GM18858 (cell line): ENCODE data around the gene SLC25A17.
"Not testable (repeated sequence)": the region's sequence is repeated elsewhere in the genome, so short reads cannot be mapped to it uniquely, and the experiment has no call there.

Source experiments
- ATAC-seq: cut with Tn5 transposase; IDR thresholded peaks from one replicate; pipeline ENCODE4 v1.9.1; 2021; ENCODE audit not compliant: unreplicated experiment

SLC25A17 gene

DNA sequence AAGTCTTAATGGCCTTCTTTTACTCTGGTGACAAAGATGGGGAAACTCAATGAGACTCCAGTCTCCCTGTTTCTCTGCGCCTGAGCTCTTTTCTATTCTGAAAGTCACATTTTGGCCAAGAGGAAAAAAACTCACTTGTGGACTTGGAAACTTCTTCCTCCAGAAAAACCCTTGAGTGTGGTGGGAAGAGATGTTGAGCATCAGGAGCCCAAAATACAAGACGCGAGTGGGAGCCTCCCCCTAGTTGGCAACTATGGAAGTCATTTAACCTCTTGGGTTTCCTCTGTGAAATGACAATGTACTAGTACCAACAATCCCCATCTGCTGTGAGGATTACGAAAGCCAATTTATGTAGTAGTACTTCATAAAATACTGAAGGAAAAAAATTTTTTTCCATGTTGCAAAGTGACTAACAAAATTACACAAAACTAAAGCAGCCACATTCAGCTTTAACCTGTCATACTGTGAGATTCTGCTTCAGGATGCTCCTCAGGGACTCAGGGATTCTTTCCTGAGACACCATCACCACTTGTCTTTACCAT is 524 bp upstream of the SLC25A17 start:
- no peak for ATAC-seq

DNA sequence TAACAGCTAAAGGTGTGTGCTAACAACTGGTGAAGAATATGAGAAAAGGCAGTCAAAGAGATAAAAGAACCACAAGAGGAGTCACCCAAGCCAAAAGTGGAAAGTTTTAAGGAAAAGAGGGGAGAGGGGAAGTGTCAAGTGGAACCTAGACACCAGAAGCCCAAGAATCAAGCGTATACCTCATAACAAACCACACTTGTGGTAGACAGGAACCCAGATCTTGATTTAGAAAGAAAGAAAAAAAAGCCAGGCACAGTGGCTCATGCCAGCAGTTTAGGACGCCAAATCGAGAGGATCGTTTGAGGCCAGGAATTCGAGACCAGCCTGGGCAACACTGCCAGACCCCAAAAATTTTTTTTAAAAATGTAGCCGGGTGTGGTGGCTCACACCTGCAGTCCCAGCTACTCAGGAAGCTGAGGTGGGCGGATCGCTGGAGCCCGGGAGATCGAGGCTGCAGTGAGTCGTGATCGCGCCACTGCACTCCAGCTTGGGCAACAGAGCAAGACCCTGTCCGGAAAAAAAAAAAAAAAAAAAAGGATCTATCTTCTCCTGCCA is 877 bp downstream of the SLC25A17 start:
- no peak for ATAC-seq

DNA sequence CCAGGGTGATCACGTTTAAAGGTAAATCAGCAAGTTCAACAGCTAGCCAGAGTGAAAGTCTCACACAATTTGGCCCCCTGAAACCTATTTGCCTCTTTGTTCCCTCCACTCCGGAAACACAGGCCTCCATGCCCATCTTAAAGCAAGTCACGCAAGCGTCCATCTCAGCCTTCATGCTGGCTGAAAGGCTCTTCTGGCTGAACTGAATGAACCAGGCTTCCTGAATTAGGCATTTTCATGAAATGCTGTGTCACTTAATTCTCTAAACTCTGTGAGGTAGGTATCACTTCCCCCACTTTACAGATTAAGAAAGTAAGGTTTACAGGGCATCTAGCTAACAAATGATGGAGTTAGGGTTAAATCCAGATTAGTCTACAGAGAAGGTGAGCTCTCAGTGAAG is 1.4 kb downstream of the SLC25A17 start:
- ATAC-seq: no peak

DNA sequence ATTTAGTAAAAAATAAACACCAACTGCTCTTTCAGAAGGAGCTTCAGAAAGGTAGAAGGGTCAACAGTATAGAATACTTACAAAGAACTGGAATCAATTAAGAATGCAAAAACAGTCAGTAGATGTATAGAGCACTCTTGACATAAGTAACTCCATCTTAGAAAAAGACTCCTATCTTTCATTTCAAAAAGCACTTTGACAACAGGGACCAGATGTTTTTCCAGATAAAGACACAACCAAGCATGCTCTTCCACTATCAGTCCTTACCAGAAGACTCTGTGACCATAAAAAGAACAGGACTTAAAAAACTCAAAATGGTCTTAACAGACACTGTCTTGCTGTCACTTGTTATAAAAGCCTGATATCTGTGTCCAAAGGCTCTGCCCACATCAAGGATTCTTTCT is 5.2 kb downstream of the SLC25A17 start:
- ATAC-seq: no peak

DNA sequence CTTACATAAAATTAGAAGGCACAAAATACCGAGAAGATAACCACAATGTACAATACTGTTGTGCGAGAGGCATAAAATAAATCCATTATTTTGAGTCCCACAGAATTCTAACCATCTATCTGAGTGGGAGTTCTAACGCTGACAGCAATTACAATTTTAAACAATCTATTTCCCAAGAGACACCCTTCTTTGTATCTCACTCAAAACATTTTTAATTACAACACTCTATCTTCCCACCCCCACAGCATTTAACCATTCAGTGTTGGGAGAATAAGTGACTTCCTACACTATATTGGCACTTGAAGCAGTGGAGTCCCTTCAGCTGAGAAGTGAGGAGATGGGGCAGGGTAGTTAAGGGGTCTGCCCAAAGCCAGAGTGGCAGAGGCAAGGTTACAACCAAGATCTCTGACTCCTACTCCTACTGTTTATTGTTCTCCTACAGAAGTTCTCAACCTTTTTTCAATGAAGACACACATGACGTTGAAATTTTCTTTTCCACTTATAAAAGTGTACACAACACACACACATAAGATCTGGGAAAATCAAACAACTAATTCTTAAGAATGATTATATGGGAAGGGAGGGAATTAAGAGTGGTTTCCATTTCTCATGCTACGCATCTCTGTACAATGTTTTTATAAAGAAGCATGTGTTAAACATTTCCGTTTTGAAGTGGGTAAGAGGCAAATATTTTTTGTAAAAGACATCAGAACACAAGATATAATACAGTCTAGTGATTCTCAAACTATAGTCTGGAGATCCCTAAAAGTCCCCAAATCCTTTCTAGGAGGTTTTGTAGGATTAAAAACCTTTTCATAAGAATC is 10.9 kb downstream of the SLC25A17 start:
- ATAC-seq: no peak

DNA sequence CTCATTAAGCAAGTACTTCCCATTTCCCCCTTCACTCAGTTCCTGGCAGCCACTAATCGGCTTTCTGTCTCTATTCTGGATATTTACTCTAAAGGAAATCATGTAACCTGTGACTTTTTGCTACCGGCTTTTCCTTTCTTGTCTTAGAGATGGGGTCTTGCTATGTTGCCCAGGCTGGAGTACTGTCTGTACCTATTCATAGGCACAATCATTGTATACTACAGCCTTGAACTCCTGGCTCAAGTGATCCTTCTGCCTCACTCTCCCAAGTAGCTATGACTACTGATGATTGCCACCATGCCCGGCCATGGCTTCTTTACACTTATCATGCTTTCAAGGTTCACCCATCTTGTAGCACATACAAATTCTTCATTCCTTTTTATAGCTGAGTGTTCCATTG is 12.4 kb downstream of the SLC25A17 start:
- ATAC-seq: no peak

DNA sequence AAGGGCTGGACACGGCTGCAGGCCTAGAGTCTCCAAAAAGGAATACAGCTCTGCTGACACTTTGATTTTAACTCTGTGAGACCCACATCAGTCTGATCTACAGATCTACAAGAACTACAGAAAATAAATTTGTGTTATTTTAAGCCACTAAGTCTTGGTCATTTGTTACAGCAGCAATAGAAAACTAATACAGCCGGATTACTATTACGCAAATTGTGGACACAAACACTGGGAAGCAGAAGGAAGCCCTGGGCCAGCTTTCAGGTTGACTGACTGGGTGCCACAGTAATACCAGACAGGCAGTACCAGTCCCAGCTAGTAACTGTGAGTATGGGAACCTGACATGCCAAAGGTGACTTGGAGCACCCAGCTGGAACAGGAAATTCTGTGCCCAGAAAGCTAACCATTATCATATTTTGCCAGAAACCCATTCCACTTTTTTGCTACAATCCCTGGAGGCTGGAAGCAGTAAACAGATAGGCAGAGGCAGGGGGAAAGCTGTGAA is 13.4 kb downstream of the SLC25A17 start:
- ATAC-seq: no peak

DNA sequence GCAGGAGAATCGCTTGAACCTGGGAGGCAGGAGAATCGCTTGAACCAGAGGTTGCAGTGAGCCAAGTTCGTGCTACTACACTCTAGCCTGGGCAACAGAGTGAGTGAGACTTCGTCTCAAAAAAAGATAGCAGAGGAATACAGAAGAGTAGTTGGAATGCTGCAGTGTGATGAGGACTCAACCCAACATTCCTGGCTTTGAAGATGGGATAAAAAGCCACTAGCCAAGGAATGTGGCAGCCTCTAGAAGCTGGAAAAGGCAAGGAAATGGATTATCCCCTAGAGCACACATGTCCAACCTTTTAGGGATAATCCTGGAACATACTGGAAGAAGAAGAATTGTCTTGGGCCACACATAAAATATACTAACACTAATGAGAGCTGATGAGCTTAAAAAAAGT is 13.9 kb downstream of the SLC25A17 start:
- no peak for ATAC-seq

DNA sequence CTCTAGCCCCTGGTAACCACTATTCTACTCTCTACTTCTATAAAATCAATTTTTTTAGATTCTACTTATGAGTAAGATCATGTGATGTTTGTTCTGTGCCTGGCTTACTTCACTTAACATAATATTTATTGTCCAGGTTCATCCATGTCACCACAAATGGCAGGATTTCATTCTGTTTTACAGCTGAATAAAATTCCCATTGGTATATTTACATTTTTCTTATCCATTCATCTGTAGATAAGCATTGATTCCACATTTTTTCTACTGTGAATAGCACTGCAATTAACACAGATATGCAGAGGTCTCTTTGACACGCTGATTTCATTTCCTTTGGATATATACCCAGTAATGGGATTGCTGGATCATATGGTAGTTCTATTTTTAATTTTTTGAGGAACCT is 15.8 kb downstream of the SLC25A17 start:
- no peak for ATAC-seq

DNA sequence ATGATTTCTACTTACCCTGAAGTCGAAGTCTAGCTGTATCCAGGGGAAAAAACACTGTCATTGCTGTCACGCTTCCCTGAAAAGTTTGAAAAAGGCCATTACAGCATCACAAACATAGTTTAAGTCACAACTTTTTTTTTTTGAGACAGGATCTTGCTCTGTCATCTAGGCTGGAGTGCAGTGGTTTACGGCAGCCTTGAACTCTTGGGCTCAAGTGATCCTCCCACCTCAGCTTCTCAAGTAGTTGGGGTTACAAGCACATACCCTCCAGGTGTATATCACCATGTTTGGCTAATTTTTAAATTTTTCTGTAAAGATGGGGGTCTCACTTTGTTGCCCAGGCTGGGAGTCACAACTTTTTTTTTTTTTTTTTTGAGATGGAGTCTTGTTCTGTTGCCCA is 20.1 kb downstream of the SLC25A17 start:
- ATAC-seq: no peak

DNA sequence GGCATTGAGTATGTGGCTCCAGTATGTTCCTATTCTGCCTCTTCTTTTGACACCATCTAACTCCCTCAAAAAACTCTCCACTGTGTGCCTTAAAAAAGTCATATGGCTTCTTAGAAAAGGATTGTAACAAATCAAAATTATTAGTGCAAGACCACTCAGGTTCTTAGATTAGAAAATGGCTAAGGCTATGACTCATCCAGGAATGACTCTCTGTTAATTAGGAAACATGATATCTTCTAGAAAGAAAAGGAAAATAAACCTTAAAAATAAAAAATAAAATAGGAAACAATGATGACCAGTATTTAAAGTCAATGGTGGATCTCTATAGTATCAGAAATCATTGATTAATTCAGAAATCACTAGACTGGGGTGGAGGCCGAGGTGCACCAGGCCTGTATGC is 21.7 kb downstream of the SLC25A17 start:
- ATAC-seq: no peak

DNA sequence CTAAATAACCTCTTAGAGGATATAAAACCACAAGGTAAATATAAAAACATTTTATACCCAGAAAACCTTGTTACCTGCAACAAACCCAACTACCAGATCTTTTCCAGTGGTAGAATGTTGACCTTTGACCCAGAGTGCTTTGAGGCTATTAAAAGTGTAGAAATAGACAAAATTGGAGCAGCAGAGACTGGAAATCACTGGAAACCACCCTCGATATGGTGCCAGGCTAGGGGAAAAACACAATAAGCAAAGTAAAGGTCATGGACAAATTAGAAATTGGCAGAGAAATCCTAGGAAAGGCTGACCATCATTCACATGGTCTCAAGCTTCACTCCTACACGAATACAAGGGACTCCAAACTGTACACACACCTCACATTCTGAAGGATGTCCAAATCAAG is 26.7 kb downstream of the SLC25A17 start:
- ATAC-seq: no peak

DNA sequence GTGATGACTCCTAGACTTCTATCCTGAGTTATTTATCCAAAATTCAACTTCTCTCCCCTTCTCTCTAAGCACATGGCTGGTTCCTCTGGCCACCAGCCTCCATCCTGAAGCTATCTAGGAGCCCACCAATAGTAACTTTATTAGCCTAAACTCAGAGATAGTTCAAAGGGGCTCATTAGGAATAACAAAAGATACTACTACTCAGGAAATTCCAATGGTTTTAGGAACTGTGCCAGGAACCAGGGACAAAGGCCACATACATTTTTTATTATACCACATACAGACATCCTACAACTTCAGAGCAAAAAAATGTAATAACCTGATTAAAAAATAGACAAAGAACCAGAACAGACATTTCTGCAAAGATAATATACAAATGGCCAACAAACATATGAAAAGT is 27.9 kb downstream of the SLC25A17 start:
- ATAC-seq: no peak

DNA sequence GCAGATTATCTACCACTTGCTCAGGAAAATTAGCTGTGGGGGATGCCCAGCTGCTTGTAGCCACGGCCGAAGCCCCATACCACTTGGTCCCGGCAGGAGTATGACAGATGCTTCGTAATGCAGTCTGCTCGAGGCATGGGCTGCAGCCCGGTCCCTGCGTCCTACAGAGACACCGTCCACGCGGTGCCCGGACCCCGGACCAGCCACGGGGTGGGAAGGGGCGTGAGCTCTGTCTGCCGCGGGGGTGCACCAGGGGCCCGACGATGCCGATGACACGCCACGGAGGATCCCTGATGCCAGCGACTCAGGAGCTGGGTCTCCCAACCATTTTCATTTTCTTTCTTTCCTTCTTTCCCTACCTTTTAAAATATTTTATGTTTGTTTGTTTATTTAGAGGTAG is 30.0 kb downstream of the SLC25A17 start:
- ATAC-seq: no peak

DNA sequence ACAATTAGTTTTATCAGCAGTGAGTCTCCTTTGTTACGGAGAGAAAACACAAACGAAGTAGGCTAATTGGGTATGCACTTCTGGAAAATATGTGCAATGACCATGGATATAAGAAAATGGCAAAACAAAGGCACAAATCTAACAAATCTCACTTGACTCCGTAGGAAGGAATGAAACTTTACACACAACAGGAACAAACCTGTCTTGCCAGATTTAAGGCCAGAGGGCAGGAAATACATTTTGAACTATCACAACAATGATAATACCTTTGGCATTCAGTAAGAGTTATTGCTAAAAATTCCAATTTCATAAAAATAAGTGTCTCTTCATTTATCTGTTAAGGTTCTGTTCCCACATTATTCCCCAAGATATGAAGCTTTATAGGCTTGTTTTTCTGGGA is 36.6 kb downstream of the SLC25A17 start:
- ATAC-seq: no peak

DNA sequence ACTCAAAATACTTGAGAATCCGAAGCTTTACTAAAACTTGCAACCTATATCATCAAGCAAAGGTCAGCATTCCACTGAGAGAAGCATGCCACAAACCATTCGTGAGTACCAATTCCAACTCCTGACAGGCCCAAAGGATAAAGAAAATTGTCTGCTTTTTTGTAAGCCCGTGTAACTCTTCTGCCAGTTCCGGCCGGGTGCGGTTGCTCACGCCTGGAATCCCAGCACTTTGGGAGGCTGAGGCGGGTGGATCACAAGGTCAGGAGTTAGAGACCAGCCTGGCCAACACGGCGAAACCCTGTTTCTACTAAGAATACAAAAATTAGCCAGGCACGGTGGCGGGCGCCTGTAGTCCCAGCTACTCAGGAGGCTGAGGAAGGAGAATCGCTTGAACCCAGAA is 37.4 kb downstream of the SLC25A17 start:
- not testable (repeated sequence) for ATAC-seq

DNA sequence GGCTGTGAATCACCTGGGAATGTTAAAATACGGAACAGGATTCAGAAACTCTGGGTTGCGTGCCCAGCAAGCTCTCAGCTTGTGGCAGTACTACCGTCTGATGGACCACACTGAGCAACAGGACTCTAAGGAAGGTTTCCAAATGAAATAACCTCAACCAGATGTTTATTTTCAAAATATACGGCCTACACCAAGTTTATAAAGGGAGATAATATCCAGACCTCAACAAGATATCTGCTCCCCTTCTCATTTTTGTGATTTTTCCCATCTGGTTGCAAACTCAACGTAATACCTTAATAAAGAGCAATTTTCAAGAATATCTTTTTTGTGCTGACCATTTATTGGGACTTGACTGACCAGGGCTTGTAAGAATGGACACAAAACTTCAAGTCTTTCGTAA is 49.4 kb downstream of the SLC25A17 start:
- no peak for ATAC-seq

DNA sequence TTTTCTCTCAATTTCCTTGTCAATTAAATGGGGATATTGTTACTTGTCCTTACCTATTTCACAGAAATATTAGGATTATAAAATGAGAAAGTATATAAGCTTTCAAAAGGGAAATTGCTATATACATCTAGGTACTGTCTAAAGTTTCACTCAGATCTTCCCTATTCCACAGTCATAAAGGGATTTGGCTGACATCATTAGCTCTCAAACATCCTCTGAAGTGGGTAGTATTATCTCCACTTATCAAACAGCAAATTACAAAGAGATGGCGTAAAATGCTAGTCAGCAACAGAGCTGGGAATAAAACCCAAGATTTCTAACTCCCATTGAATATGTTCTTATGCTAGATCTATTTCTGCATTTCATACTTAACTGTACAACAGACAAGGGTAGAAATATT is 50.9 kb downstream of the SLC25A17 start:
- no peak for ATAC-seq

DNA sequence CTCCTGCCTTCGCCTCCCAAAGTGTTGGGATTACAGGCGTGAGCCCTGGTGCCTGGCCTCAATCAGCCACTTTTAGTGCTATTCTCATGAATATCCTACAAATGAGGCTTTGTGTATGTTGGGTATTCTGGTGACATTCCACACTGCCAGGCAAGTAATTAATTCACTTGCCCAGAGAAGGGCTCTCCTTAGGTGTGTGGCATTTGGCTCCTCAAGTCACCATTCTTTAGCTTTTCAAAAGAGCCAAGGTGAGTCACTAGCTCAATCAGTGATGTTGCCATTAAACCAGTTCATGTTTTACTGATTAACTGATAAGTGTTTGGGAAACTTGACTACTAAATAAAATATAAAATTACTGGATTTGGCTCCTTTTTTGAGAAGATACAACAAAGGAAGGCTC is 52.2 kb downstream of the SLC25A17 start:
- no peak for ATAC-seq

DNA sequence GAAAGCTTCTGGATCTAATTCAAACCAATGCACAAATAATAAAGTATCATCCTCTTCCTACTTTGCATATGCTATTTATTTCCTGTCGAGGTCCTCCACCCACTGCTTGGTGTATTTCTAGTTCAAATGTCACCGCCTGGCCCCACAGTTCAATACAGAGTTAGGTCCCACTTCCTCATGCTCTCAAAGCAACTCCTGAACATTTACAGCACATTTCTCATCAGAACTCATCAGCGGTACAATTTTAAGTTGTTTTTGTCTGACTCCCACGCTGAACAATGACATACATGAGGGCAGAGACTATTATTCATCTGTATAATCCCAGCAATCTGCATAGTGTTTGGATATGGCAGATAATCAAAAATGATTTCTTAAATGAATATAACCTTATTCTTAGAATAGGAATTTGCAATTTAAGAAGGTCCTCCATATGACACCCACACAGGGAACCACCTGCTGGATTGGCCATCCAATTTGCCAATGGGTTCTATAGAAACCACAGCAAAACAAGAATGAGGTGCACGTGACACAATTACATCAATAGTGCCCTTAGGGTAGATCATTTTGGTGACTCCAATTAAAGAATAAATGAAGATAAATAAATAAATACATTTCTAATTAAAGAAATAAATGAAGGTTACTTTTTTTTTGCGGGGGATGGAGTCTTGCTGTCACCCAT is 54.2 kb downstream of the SLC25A17 start:
- ATAC-seq: no peak

DNA sequence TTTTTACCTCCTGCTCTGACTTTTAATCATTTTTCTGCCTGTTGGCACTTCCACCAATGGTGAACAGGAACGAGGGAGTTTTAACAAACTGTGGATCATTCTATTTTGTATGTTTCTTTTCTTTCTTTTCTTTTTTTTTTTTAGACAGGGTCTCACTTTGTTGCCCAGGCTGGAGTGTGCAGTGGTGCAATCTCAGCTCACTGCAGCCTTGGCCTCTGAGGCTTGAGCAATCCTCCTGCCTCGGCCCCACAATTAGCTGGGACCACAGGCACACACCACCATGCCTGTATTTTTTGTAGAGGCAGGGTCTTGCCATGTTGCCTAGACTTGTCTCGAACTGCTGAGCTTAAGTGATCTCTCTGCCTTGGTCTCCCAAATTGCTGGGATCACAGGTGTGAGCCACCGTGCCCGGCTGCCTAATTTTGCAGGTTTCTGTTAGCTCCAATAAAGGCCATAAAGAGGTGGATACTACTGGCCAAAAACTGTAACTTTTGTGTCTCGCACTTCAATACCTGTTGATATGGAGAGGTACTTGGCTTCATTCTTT is 59.8 kb downstream of the SLC25A17 start:
- ATAC-seq: no peak

DNA sequence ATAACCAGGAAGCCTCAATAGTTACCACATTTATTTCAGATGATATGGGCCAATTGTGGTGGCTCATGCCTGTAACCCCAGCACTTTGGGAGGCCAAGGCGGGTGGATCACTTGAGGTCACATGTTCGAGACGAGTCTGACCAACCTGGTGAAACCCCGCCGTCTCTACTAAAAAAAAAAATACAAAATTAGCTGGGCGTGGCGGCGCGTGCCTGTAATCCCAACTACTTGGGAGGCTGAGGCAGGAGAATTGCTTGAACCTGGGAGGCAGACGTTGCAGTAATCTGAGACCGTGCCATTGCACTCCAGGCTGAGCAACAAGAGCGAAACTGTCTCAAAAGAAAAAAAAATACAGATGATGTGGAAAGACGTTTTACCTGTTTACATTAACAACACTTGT is 60.3 kb downstream of the SLC25A17 start:
- ATAC-seq: not testable (repeated sequence)
